Renal pelvis (tissue), 4 donors: ENCODE data around the gene KLHDC7B. TPM values are rescaled to one million over a fixed set of nuclear protein-coding genes. Genes with fewer than 3 reads are reported as not detected.
"Not testable (repeated sequence)": the region's sequence is repeated elsewhere in the genome, so short reads cannot be mapped to it uniquely, and the experiment has no call there.

Experiments used
- DNase-seq: peaks from one replicate; pipeline ENCODE4 v3.0.0-alpha.2; 2013
- polyA plus RNA-seq, 3 donors: library from polyadenylated mRNA; unstranded; fragments of 120-200 nt; gene quantifications; one replicate each; pipeline ENCODE4 v1.2.1, GENCODE V29; 2013; ENCODE audit not compliant: insufficient read length in 3 of 3

Gene KLHDC7B
- polyA plus RNA-seq, 3 donors: 0.04 to 0.30 TPM; not detected in 1

DNA sequence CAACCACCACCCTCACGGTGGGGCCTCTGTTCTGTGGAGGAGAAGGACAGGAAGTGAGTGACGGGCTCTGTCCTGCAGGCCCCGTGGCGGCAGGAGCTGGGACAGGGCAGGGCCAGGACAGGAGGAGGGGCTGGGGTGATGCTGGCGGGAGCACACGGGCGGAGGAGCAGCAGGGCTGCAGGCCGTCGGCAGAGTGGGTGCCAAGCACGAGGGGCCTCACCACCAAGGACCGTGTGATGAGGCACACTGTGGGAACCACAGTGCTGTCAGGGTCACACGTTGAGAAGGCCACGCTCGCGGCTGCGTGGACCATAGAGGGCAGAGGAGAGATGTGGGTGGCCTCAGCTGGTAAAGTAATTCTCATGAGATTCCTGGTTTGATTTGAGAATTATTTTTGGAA lies 28.8 kb upstream of the KLHDC7B start:
- no peak for DNase-seq

DNA sequence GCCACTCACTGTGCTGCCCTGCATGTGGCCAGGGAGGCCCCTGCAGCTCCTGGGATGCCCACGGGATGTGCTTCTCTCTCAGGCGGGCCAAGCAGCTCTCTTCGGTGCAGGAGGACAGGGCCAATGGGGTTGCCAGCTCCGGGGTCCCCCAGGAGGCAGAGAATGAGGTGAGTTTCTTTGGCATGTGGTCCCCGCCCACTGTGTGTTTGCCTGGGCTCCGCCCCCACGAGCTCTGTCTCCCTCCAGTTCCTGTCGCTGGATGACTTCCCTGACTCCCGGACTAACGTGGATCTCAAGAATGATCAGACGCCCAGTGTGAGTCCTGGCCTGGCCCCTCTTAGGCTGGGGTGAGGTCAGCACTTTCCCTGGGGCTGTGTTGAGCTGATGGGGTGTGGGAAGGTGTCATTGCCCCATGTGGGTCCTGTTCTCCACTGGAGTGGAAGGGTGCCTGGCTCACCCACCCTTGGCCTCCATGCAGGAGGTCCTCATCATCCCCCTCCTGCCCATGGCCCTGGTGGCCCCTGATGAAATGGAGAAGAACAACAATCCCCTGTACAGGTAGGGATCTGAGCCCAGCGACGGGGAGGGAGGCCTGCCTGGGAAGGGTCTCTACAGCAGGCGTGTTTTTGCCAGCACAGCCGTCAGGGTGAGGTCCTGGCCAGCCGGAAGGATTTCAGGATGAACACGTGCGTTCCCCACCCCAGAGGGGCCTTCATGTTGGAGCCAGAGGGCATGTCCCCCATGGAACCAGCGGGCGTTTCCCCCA lies 28.0 kb upstream of the KLHDC7B start:
- no peak for DNase-seq

DNA sequence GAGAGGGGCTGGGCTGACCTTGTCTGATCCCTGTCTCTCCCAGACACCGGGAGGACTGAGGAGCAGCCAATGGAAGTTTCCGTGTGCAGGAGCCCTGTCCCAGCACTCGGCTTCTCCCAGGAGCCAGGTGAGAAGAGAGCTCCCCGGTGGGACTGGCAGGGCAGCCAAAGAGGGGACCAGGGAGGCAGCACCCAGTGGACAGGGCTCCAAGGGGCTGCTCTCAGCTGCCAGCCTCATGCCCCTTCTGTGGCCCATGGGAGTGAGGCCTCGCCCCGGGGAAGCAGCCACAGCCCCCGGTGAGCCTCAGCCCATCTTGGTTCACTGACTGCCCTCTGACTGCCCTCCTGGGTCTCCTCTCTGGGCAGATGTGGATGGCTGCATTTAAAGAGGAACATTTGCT lies 27.1 kb upstream of the KLHDC7B start:
- DNase-seq: no peak

DNA sequence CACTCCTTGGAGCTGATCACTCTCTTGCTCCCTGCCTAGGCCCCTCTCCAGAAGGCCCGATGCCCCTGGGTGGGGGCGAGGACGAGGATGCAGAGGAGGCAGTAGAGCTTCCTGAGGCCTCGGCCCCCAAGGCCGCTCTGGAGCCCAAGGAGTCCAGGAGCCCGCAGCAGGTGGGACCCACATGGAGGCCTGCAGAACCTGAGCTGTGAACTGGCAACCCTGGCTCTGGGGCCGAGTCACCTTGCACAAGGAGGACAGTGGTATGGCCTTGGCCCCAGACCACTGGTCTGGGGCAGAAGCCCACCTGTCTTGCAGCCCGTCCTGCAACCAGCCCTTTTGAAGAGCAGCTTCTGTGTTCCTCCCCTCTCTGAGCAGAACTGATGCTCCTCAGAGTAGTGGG lies 26.5 kb upstream of the KLHDC7B start:
- DNase-seq: no peak

DNA sequence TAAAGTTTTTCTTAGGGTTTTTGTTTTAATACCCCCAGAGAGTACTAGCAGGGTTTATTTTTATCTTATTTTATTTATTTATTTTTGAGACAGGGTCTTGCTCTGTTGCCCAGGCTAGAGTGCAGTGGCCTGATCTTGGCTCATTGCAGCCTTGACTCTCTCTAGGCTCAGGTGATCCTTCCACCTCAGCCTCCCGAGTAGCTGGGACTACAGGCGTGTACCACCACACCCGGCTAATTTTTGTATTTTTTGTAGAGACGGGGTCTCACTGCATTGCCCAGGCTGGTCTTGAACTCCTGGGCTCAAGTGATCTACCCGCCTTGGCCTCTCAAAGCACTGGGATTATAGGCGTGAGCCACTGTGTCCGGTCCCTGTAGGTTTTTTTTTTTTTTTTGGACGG lies 25.5 kb upstream of the KLHDC7B start:
- DNase-seq: not testable (repeated sequence)

DNA sequence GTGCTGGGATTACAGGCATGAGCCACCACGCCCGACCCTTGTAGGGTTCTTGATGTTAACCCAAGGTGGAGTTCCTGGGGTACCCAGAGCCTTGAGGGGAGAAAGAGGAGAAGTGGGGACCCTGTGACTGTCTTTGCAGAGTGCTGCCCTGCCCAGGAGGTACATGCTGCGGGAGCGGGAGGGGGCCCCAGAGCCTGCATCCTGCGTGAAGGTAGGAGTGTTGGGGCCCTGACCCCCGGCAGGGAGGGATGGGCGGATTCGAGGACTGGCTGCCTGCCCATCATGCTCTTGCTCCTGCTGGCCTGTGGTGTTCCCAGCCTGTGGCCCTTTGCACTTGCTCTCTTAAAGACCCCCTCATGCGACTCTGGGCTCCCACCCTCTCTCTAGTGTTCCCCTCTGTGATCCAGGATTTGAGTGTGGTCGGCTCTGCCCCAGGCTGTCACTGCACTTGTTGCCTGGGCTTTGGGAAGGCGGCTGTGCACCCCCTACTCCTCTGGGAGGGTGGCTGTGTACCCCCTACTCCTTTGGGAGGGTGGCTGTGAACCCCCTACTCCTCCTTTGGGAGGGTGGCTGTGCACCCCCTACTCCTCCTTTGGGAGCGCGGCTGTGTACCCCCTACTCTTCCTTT lies 24.8 kb upstream of the KLHDC7B start:
- DNase-seq: no peak

DNA sequence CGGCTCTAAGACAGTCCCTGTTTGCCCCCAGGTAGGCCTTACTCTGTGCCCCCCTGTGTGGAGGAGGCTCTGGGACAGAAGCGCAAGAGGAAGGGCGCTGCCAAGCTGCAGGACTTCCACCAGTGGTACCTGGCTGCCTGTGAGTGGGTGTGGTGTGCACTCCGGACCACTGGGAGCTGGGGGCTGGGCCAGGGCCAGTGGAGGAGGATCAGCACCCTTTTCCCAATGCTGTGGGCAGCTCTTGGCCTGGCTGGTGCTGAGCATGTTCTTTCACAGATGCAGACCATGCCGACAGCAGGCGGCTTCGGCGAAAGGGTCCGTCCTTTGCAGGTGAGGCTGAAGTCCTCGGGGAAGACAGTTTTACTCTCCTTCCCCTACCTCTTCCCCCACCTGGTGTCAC lies 24.0 kb upstream of the KLHDC7B start:
- no peak for DNase-seq

DNA sequence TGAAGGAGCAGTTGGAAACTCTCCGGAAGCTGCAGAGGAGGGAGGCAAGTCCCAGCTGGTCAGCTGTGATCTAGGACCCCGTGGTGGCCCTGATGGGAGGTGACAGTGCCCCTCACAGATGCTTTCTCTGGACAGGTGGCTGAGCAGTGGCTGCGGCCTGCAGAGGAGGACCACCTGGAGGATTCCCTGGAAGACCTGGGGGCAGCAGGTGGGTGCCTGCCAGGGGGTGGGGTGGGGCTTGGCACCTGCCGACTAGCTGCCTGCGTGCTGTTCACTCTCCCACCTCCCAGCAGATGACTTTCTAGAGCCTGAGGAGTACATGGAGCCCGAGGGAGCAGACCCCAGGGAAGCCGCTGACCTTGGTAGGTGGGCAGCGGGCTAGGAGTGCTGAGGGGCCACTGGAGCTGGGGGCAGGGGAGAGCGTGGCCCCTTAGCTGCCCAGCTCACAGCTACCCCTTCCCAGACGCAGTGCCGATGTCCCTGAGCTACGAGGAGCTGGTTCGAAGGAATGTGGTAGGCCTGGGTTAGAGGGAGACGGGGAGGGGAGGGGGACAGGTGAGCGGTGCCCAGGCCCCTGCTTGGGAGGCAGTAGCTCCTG lies 23.4 kb upstream of the KLHDC7B start:
- no peak for DNase-seq

DNA sequence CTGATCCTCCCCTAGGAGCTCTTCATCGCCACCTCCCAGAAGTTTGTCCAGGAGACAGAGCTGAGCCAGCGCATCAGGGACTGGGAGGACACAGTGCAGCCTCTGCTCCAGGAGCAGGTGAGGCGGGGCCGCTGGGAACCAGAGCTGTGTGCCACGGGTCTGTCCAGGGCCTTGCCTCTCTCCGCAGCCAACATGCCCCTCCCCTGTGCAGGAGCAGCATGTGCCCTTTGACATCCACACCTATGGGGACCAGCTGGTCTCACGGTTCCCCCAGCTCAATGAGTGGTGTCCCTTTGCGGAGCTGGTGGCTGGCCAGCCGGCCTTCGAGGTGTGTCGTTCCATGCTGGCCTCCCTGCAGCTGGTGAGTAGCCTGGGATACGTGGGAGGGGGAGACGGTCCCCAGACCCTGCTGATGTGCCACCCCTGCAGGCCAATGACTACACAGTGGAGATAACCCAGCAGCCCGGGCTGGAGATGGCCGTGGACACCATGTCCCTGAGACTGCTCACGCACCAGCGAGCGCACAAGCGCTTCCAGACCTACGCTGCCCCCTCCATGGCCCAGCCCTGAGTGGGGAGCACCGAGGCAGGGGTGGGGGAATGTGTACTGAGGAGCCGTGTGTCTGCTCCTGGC lies 22.8 kb upstream of the KLHDC7B start:
- DNase-seq: no peak

DNA sequence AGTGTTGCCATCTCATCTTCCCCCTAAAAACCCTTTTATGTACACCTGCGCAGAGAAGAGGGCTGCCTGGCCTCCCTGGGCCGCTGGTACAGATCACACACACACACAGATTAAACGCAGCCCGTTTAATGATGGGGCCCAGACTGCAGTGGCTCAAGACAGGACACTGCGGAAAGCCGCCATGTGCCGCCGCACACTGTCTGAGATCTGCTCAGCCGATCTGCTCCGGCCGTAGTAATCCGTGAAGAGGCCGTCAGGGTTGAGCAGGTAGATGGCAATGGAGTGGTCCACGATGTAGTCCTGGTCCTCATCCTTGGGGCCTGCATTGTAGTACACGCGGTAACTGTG lies 22.3 kb upstream of the KLHDC7B start:
- DNase-seq: no peak

DNA sequence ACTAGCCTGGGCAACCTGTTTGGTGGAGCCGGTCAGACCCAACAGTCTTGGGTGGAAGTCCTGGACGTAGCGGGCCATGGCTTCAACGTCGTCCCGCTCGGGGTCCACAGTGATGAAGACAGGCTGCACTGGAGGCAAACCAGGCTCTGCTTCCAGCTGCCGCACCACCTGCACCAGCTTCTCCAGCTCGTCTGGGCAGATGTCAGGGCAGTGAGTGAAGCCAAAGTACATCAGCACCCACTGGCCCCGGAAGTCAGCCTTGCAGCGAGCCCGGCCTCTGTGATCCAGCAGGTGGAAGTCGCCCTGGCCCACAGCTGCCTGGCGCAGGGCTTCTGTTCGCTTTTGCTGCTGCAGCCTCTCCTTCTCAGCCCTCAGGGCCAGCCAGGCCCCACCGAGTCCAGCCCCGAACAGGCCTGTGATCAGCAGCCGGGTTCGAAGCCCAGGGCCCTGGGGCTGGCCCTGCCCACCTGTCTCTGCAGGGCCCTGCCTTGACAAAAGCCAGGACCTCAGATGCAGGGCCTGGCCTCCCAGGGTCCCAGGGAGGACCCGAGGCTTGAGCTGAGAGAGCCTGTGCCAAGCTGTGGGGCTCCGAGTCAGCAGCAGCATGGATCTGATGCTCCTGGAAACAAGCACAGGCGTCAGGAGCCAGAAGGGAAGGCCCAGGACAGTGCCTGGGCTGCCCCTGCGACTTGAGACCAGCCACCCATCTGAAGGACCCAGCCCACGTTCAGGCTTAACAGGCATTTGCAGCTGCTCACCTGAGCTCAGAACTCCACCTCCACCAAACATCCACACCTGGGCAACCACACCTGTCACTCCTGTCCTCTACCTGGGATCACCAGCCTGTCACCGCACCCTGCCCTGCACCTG lies 21.7 kb upstream of the KLHDC7B start:
- DNase-seq: no peak

DNA sequence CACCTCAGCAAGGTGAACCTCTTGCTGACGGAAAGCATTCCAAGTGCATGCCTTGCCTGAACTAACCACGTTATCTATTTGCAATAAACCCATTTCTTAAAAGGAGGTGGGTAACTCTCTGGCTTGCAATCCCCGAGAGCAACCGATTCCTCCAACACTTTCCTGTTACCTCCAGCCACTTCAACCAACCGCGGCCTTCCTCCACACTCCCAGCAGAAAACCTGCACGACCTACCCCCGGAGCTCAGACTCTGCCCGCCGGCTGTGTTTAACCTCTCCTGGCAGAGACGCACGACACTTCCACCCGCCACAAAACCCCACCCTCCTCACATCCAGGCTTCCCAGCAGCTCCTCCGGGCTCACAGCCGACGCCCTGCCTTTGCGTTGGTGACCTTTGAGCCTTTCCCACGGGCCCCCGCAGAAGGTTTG lies 21.0 kb upstream of the KLHDC7B start:
- DNase-seq: no peak

DNA sequence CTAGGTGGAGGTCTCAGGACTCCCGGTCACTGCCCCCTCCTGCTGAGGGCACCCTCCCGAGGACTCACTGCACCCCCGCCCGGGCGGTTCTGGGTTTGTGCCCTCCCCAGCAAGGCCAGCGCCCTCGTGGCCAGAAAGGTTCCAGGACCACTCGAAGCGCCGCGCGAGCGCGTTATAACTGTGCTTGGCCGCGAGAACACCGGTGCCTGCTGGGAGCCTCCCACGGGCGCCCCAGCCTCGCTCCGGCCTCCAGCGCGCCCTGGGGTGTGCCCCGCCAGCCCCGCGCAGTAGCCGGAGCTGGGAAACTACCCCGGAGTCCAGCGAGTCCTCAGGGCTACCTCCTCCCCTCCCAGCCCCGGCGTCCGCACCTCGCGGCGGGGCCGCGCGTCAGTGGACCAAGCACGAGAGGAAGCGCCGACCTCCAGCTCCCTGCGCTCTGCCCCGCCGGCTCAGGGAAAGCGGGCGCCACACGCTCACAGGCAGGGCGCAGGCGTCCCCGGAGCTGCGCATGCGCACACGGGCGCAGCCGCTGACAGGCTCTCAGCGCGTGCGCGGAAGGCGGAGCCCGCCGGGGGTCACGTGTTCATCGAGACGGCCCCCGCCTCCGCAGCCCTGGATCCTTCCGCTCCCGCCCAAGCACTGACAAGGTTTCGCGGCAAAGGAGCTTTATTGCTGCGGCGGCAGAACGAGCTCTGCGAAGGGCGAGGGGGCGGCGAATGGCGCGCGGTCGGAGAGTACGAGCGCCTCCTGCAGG lies 20.4 kb upstream of the KLHDC7B start, which contains the start of gene SCO2:
Gene SCO2, minus strand, starts transcription at position 495 of the 754 bp plus-strand sequence. CDS start 1,187 bp downstream, outside the sequence.
- DNase-seq: peak; percentile 97

DNA sequence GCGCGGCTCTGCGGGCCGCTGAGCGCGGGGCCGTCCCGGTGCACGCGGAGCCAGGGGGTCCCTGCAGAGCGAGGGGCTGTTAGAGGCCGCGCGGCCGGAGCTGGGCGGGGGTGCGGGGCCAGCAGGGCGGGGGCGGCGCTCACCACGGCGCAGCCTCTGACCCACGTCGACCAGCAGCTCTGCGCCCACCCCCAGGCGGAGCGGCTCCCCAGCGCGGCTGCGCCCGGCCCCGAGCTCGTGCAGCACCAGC lies 19.9 kb upstream of the KLHDC7B start:
- DNase-seq: no peak

DNA sequence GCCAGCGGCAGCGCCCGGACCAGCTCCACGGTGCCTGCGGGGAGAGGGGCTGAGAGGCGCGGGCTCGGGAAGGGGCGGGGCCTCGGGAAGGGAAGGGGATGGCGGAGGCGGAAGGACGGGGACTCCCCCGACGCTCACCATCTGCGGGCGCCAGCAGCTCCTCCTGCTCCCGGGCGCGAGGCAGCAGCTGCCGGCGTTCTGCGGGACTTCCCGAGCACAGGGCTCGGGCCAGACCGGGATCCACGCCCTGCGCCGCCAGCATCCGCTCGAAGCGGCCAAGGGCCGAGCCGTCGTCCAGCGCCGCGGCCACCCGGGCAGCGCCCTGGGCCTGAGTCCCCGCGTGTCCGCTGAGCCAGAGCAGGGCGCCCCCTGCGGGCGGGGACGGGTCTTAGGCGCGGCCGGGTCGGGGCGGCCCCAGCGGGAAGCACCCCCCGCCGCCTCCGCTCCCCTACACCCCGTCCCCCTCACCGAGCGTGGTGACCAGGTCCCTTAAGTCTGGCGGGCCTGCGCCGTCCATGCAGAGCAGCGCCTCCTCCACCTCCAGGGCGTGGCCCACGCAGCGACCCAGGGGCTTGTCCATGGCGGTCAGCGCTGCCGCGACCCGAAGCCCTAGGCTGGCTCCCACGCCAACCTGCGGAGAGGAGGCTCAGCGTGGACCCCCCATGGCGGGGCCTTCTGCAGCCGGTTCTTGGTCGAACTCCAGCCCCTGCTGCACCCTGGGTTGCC lies 19.4 kb upstream of the KLHDC7B start:
- DNase-seq: peak; percentile 73

DNA sequence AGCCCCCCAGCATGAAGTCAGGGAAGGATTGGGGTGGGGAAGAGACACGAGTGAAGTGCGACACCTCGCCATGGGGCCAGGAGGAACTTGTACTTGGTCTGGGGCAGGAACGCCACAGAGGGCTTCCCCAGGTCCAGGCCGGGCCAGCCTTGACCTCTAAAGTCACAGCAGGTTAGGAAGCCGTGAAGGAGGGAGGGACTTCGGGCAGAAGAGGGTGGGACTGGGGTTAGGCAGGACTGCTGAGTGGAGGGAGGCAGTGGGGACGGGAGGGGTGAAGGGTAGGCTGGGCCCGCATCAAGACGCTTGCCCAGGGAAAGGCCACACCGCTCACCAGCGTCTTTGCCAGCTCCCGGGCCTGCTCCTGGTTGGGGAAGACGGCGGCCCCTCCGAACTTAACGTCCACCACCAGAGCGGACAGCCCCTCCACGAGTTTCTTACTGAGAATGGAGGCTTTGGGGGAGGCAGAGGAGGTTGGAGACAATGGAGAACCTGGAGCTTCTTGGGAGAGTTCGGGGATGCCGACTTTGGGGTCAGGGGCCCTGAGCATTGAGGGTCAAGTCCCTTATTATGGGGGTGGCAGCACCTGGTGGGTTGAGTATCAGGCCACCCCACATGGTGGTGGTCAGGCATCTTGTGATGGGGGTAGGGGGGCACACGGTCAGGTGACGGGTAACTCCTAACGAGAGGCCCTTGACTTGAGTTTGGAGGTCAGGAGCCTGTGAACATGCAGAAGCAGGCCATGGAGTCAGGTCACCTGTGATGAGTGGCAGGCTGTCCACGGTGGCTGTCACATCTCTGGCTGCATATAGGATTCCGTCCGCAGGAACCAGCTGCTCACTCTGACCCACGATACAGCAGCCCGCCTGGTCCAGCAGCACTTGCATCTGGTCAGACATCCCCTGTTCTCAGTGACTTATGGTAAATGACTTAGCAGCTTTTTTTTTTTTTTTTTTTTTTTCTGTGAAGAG lies 18.6 kb upstream of the KLHDC7B start:
- no peak for DNase-seq

DNA sequence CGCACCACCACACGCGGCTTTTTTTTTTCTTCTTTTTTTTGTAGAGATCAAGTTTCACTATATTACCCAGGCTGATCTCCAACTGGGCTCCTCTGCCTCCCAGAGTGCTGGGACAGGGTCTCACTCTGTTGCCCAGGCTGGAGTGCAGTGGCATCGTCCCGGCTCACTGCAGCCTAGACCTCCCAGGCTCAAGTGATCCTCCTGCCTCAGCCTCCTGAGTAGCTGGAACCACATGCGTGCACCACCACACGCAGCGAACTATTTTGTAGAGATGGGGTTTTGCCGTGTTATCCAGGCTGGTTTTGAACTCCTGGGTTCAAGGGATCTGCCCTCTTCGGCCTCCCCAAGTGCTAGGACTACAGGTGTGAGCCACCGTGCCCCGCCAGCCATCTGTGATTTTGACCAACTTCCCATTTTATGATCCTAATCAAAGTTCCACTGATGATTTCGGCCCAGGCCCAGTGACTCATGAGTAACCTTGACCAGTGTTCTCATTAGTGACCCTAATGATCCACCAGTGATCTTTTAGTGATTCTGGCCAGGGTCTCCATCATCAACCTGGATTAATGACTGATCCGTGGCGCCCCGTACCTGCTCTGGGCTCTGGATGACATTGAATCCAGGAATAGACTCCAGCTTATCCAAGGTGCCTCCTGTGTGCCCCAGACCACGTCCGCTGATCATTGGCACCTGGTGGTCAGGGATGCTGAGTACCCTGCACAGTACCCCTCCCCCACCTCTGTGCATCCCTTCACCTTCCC lies 17.6 kb upstream of the KLHDC7B start:
- DNase-seq: no peak

DNA sequence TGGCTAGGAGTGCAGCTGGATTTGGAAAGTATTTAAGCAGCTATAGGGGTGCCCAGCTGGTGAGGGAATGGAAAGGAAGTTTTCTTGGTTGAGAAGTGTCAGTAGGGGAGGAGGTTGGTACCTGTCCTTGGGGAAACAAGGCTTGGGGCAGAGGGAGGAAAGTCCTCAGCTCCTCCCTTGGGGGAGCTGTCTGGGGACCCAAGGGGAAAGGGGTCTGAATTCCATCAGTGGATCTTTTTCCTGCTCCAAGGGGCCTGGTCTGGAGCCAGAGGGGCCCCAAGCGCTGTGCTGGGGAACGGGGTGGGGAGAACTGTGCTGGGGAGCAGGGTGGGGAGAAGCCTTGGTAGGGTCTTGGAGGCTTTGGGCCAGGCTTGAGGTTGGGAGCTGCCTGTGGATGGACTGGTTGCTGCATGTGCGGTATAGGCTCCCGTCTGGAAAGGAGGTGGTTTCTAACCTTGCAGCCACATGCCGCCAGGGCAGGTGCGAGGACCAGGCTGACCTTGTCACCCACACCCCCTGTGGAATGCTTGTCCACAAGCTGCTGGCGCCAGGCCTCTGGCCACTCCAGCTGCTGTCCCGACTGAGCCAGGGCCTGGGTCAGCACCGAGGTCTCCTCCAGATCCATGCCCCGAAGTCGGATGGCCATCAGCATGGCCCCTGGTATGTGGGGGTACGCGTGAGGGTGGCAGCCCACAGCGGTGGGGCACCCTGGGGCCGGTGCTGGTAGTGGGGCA lies 16.9 kb upstream of the KLHDC7B start:
- no peak for DNase-seq
